Stimulated activated CD4-positive, alpha-beta T cell treated with anti-CD3 and anti-CD28 coated beads, Interleukin-2, amount 100 ng/mL, for 48 hours (primary cell): Measurements from ENCODE around the gene REC114.

Experiments
- DNase-seq, 2 donors: peaks; one replicate each; pipeline ENCODE4 v3.0.0-alpha.2; 2020

REC114 gene

DNA sequence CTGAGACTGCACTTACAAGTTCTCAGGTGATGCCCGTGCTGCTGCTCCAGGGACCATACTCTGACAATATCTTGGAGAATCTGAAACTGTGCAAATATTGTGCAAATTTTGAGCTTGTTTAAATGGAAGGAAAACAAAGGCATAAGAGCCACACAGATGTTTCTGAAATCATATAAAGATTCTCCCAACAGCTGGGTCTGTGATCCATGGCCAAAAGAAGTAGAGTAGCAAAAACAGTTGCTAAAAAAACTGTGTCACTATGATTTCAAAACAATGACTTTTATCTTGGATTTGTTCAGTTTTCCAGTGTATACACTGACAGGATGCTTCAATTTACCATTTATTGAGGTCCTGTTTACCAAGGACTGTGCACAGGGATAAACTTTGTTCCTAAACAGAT, 164.9 kb downstream of the REC114 start:
- no peak for DNase-seq

DNA sequence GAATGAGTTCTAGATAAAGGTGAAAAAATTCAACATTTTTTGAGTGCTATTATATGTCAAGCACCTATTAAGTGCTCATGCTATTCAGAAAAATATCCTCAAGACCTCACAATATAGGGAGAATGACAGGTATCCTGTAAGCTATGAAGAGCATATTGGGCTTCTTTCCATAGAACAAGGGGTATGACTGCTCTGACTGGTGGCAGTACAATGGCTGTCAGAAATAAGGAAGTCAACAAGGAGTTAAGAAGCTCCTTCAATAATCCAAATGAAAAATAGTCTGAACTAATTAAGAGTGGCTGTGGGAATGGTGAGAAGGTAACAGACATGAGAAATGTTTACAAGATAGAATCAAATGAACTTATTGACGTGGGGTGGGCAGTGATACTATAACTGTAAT, 165.5 kb downstream of the REC114 start:
- no peak for DNase-seq

DNA sequence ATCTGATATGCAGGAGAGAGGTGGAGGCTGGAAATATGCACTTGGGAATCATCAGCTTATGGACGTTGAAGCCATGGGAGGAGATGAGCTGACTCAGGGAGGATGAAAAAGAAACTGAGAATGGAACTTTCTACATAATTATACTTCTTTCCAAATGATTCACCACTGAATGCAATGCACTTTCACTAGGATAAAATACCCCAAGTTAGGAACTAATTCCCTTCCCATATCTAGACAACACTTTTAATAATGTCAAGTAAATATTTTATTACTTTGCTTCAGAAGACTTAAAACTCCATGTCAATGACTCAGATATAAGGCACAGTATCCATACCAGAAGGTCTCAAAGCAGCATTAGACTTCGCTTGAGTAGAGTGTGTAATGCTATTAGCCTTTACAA, 166.0 kb downstream of the REC114 start:
- DNase-seq, result no peak
